ENCODE results near the gene COX11. TPM values are rescaled to one million over a fixed set of nuclear protein-coding genes. Genes with fewer than 3 reads are reported as not detected.

Gene COX11
- total RNA-seq, 2 donors from 2014 or later, result 52.6 to 61.7 TPM

DNA sequence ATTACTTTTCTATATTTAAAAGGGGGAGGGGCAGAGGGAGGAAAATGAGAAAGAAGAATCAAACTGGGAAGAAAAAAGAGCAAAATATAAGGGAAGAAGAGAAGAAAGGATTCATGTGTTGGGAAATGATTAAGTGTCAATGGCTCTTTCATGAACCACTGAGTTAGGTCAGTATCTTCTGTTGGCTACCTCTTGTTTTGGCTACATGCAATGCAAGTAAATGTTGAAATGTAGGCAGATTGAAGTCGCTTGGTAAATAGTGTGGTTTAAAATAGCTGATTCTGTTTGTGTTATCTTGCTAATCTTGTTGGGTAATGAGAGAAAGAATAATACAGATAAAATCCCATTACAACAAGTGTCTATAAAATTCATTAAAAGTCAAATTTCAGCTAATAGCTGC, 27.2 kb downstream of the COX11 start:
- no peaks in the 10 kb centered on the region for H3K9me3 ChIP-seq
- H3K4me3 ChIP-seq, result no peak overlapping the region
- DNase-seq (ENCODE audit: low spot score) (no peak), ATAC-seq (ENCODE audit: insufficient number of reproducible peaks, low FRiP score, low read depth) (no peak)
- H3K27ac ChIP-seq, result no peak overlapping the region
- H3K4me1 ChIP-seq (ENCODE audit: control insufficient read depth in 1 of 2, low read depth in 2 of 2), result no peaks in the 10 kb centered on the region
- TF ChIP-seq, protein P1, sequence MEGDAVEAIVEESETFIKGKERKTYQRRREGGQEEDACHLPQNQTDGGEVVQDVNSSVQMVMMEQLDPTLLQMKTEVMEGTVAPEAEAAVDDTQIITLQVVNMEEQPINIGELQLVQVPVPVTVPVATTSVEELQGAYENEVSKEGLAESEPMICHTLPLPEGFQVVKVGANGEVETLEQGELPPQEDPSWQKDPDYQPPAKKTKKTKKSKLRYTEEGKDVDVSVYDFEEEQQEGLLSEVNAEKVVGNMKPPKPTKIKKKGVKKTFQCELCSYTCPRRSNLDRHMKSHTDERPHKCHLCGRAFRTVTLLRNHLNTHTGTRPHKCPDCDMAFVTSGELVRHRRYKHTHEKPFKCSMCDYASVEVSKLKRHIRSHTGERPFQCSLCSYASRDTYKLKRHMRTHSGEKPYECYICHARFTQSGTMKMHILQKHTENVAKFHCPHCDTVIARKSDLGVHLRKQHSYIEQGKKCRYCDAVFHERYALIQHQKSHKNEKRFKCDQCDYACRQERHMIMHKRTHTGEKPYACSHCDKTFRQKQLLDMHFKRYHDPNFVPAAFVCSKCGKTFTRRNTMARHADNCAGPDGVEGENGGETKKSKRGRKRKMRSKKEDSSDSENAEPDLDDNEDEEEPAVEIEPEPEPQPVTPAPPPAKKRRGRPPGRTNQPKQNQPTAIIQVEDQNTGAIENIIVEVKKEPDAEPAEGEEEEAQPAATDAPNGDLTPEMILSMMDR (IDR thresholded peaks at IDR 0.05), result no peak
- no peaks in the 10 kb centered on the region for H3K27me3 ChIP-seq (replicated peaks; ENCODE audit: insufficient read depth)
- peaks cover 17% of the 10 kb centered on the region for H3K36me3 ChIP-seq

GRCh38 chr17:54937426-54937825, 31.0 kb downstream of the COX11 start:
- TF ChIP-seq, protein P1 (IDR thresholded peaks at IDR 0.05), result no peak
- DNase-seq (ENCODE audit: low spot score) (no peak), ATAC-seq (ENCODE audit: insufficient number of reproducible peaks, low FRiP score, low read depth) (no peak)
- H3K4me1 ChIP-seq (ENCODE audit: control insufficient read depth in 1 of 2, low read depth in 2 of 2), result no peaks in the 10 kb centered on the region
- no peak overlapping the region for H3K27ac ChIP-seq
- no peaks in the 10 kb centered on the region for H3K27me3 ChIP-seq (replicated peaks; ENCODE audit: insufficient read depth)
- no peaks in the 10 kb centered on the region for H3K9me3 ChIP-seq
- peaks cover 47% of the 10 kb centered on the region for H3K36me3 ChIP-seq
- H3K4me3 ChIP-seq, result no peak overlapping the region

GRCh38 chr17:54937018-54937417, 31.4 kb downstream of the COX11 start:
- DNase-seq (ENCODE audit: low spot score), result no peak
- H3K27ac ChIP-seq, result no peak overlapping the region
- ATAC-seq (ENCODE audit: insufficient number of reproducible peaks, low FRiP score, low read depth), result no peak
- H3K4me3 ChIP-seq, result no peak overlapping the region
- H3K9me3 ChIP-seq, result no peaks in the 10 kb centered on the region
- no peaks in the 10 kb centered on the region for H3K27me3 ChIP-seq (replicated peaks; ENCODE audit: insufficient read depth)
- H3K4me1 ChIP-seq (ENCODE audit: control insufficient read depth in 1 of 2, low read depth in 2 of 2), result no peaks in the 10 kb centered on the region
- TF ChIP-seq, protein P1 (IDR thresholded peaks at IDR 0.05), result no peak
- H3K36me3 ChIP-seq, result peaks cover 47% of the 10 kb centered on the region

- no peak for DNase-seq (ENCODE audit: low spot score)
- Histone ChIP-seq H3K27me3 (replicated peaks; ENCODE audit: insufficient read depth) (no peaks in the 10 kb centered on the region), H3K36me3 (peaks cover 51% of the 10 kb centered on the region), H3K4me3 (no peak overlapping the region), H3K4me1 (ENCODE audit: control insufficient read depth in 1 of 2, low read depth in 2 of 2) (no peaks in the 10 kb centered on the region), H3K9me3 (no peaks in the 10 kb centered on the region), H3K27ac (no peak overlapping the region)
- TF ChIP-seq, protein P1 (IDR thresholded peaks at IDR 0.05), result no peak
- ATAC-seq (ENCODE audit: insufficient number of reproducible peaks, low FRiP score, low read depth), result no peak
These were observed 33.0 kb downstream of the COX11 start for GRCh38 chr17:54935471-54935870.

DNA sequence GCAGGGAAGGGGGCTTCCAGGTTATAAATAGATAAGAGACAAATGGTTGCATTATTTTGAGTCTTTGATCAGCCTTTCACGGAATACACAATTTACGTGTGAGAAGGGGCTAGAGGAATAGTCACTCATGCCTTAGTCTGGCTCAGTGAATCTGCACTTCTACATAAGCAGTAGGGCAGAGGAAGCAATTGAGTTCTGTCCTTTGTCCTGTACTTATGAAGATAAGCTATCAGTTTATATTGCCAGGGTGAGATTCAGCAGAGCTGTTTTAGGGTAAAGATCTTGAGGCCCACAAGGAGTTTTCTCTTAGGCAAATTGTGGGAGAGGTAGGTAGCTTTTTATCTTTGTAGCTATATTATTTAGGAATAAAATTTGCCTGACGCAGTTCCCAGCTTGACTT, 34.5 kb downstream of the COX11 start:
- Histone ChIP-seq H3K4me3 (no peak overlapping the region), H3K4me1 (ENCODE audit: control insufficient read depth in 1 of 2, low read depth in 2 of 2) (no peaks in the 10 kb centered on the region), H3K27ac (no peak overlapping the region), H3K27me3 (replicated peaks; ENCODE audit: insufficient read depth) (no peaks in the 10 kb centered on the region), H3K9me3 (no peaks in the 10 kb centered on the region), H3K36me3 (peaks cover 42% of the 10 kb centered on the region)
- no peak for ATAC-seq (ENCODE audit: insufficient number of reproducible peaks, low FRiP score, low read depth)
- DNase-seq (ENCODE audit: low spot score), result no peak
- TF ChIP-seq, protein P1 (IDR thresholded peaks at IDR 0.05), result no peak
